GM12891 (cell line): ENCODE results near the gene CRK.
"Not testable (repeated sequence)": the region's sequence is repeated elsewhere in the genome, so short reads cannot be mapped to it uniquely, and the experiment has no call there.

Source experiments
- DNase-seq: peaks from one replicate; pipeline ENCODE4 v3.0.0; 2011; ENCODE audit warnings: low spot score; ENCODE audit not compliant: insufficient read length
- FAIRE-seq: peaks from 2 replicates; lab custom pipeline; 2011; peaks lifted over from hg19 to GRCh38; lab: Jason Lieb, UNC
- PAX5 ChIP-seq: IDR thresholded peaks from 2 replicates; pipeline ENCODE4 v1.6.1; 2011; ENCODE audit warnings: low read length, moderate library complexity, mild to moderate bottlenecking; ENCODE audit not compliant: insufficient read depth, severe bottlenecking
- POLR2A ChIP-seq: IDR thresholded peaks from 2 replicates; pipeline ENCODE4 v1.6.1; 2011; ENCODE audit warnings: low read depth, low read length, control low read depth
- POLR2AphosphoS5 ChIP-seq: IDR thresholded peaks from 2 replicates; pipeline ENCODE4 v1.6.1; 2011; ENCODE audit warnings: low read depth, low read length, control low read depth
- POU2F2 ChIP-seq: IDR thresholded peaks from 2 replicates; pipeline ENCODE4 v1.6.1; 2011; ENCODE audit warnings: low read depth, mild to moderate bottlenecking, control low read depth, low read length, moderate library complexity
- SPI1 ChIP-seq: IDR thresholded peaks from 2 replicates; pipeline ENCODE4 v1.6.1; 2011; ENCODE audit warnings: low read depth, low read length, control low read depth
- TAF1 ChIP-seq: IDR thresholded peaks from 2 replicates; pipeline ENCODE4 v1.6.1; 2011; ENCODE audit warnings: low read depth, low read length, control low read depth

The CRK gene

GRCh38 chr17:1414001-1414574 is 41.9 kb downstream of the CRK start:
- FAIRE-seq (peak; percentile 54), DNase-seq (no peak)
- TF ChIP-seq SPI1 = no peak
- no peak for TF ChIP-seq PAX5
- no peak for TF ChIP-seq POLR2AphosphoS5
- TF ChIP-seq POU2F2 = no peak
- no peak for TF ChIP-seq TAF1
- no peak for TF ChIP-seq POLR2A

GRCh38 chr17:1413281-1413791 is 42.7 kb downstream of the CRK start:
- no peak for DNase-seq
- no peak for FAIRE-seq
- TF ChIP-seq POLR2AphosphoS5 (no peak), SPI1 (no peak), PAX5 (no peak), POLR2A (no peak), TAF1 (no peak), POU2F2 (no peak)

GRCh38 chr17:1412185-1413110 is 43.6 kb downstream of the CRK start:
- TF ChIP-seq POLR2AphosphoS5 (no peak), POU2F2 (no peak), PAX5 (no peak), POLR2A (no peak), SPI1 (no peak), TAF1 (no peak)
- FAIRE-seq (no peak), DNase-seq (no peak)

- TF ChIP-seq POU2F2 = no peak
- TF ChIP-seq POLR2AphosphoS5 = no peak
- no peak for TF ChIP-seq TAF1
- no peak for TF ChIP-seq POLR2A
- TF ChIP-seq SPI1 = no peak
- TF ChIP-seq PAX5 = no peak
- FAIRE-seq (no peak), DNase-seq (no peak)
These were observed 53.8 kb downstream of the CRK start for GRCh38 chr17:1402262-1402586.

GRCh38 chr17:1399679-1400512 is 56.1 kb downstream of the CRK start, which contains the start of gene YWHAE:
TSS of gene YWHAE (minus strand) at chr17:1400222. CDS start at chr17:1400110, 112 bp downstream.
- FAIRE-seq (peak; percentile 95), DNase-seq (peak; percentile 96)
- TF ChIP-seq POLR2A (peak; percentile 97), POU2F2 (peak; percentile 74; the same call in 1 of the 2 replicates), PAX5 (peak; percentile 16), SPI1 (peak; percentile 43), POLR2AphosphoS5 (peak; percentile 97), TAF1 (peak; percentile 98)

- TF ChIP-seq POLR2A = no peak; the same call in 1 of the 2 replicates
- FAIRE-seq (no peak), DNase-seq (peak; percentile 41)
These were observed 56.9 kb downstream of the CRK start for GRCh38 chr17:1398931-1399678.

GRCh38 chr17:1398028-1398427 is 58.0 kb downstream of the CRK start:
- no peak for FAIRE-seq
- no peak for TF ChIP-seq POLR2A
- no peak for TF ChIP-seq POU2F2
- no peak for TF ChIP-seq PAX5
- no peak for TF ChIP-seq POLR2AphosphoS5
- TF ChIP-seq SPI1 = no peak
- TF ChIP-seq TAF1 = no peak
- no peak for DNase-seq

GRCh38 chr17:1395876-1396665 is 60.0 kb downstream of the CRK start:
- FAIRE-seq, DNase-seq: not testable (repeated sequence)

GRCh38 chr17:1391577-1391976 is 64.5 kb downstream of the CRK start:
- TF ChIP-seq POLR2A (no peak), SPI1 (no peak), TAF1 (no peak), POU2F2 (no peak), PAX5 (no peak), POLR2AphosphoS5 (no peak)
- no peak for FAIRE-seq
- DNase-seq = no peak
